ENCODE measurements around the gene PIP4K2A.
A peak's percentile ranks its signal among the peaks of the same experiment; 100 is the strongest.

The PIP4K2A gene

GRCh38 chr10:22620140-22620857 lies 94.1 kb downstream of the PIP4K2A start:
- no peak for DNase-seq (ENCODE audit: low read depth in 2 of 2)

- no peak for DNase-seq (ENCODE audit: low read depth in 2 of 2)
Measured at GRCh38 chr10:22619101-22619500, 95.3 kb downstream of the PIP4K2A start.

- DNase-seq (ENCODE audit: low read depth in 2 of 2), result no peak
Measured at GRCh38 chr10:22618078-22618785, 96.1 kb downstream of the PIP4K2A start.

GRCh38 chr10:22617516-22617915 lies 96.9 kb downstream of the PIP4K2A start:
- no peak for DNase-seq (ENCODE audit: low read depth in 2 of 2)

- no peak for DNase-seq (ENCODE audit: low read depth in 2 of 2)
Measured at GRCh38 chr10:22617051-22617450, 97.3 kb downstream of the PIP4K2A start.

GRCh38 chr10:22615819-22616499 lies 98.4 kb downstream of the PIP4K2A start:
- DNase-seq (ENCODE audit: low read depth in 2 of 2), result no peak

- DNase-seq (ENCODE audit: low read depth in 2 of 2), result no peak
Measured at GRCh38 chr10:22615101-22615500, 99.3 kb downstream of the PIP4K2A start.

GRCh38 chr10:22613011-22613410 lies 101.4 kb downstream of the PIP4K2A start:
- no peak for DNase-seq (ENCODE audit: low read depth in 2 of 2)

GRCh38 chr10:22612318-22612717 lies 102.1 kb downstream of the PIP4K2A start:
- DNase-seq (ENCODE audit: low read depth in 2 of 2), result no peak

GRCh38 chr10:22611425-22612115 lies 102.8 kb downstream of the PIP4K2A start:
- peak in 1 of 2 donors; percentile 43 for DNase-seq (ENCODE audit: low read depth in 2 of 2)

GRCh38 chr10:22610610-22611009 lies 103.8 kb downstream of the PIP4K2A start:
- no peak for DNase-seq (ENCODE audit: low read depth in 2 of 2)

- no peak for DNase-seq (ENCODE audit: low read depth in 2 of 2)
Measured at GRCh38 chr10:22609719-22610465, 104.5 kb downstream of the PIP4K2A start.

GRCh38 chr10:22609251-22609650 lies 105.1 kb downstream of the PIP4K2A start:
- DNase-seq (ENCODE audit: low read depth in 2 of 2), result no peak

- no peak for DNase-seq (ENCODE audit: low read depth in 2 of 2)
Measured at GRCh38 chr10:22607261-22607660, 107.1 kb downstream of the PIP4K2A start.

GRCh38 chr10:22606164-22606614 lies 108.2 kb downstream of the PIP4K2A start:
- no peak for DNase-seq (ENCODE audit: low read depth in 2 of 2)

GRCh38 chr10:22605168-22605567 lies 109.2 kb downstream of the PIP4K2A start:
- DNase-seq (ENCODE audit: low read depth in 2 of 2), result no peak

- DNase-seq (ENCODE audit: low read depth in 2 of 2), result no peak
Measured at GRCh38 chr10:22604344-22605126, 109.8 kb downstream of the PIP4K2A start.

GRCh38 chr10:22603581-22603980 lies 110.8 kb downstream of the PIP4K2A start:
- no peak for DNase-seq (ENCODE audit: low read depth in 2 of 2)

GRCh38 chr10:22601618-22602017 lies 112.8 kb downstream of the PIP4K2A start:
- DNase-seq (ENCODE audit: low read depth in 2 of 2), result no peak

GRCh38 chr10:22599636-22600228 lies 114.6 kb downstream of the PIP4K2A start:
- DNase-seq (ENCODE audit: low read depth in 2 of 2), result no peak
